ENCODE data around the gene GLRX5.

Gene GLRX5

GRCh38 chr14:95534299-95535225, at the start of gene GLRX5:
Gene GLRX5, plus strand, starts transcription at chr14:95535050. Its CDS starts 40 bp downstream, at chr14:95535090.
- peak; percentile 97 to 99 (median 98) for DNase-seq

GRCh38 chr14:95485222-95485819, 49.5 kb upstream of the GLRX5 start:
- DNase-seq = no peak

GRCh38 chr14:95486875-95487668, 47.8 kb upstream of the GLRX5 start:
- DNase-seq = no peak

- DNase-seq = no peak
Observed at GRCh38 chr14:95487669-95488084, 47.2 kb upstream of the GLRX5 start.

- DNase-seq = no peak
Observed at GRCh38 chr14:95488376-95489213, 46.3 kb upstream of the GLRX5 start.

- DNase-seq = no peak
Observed at GRCh38 chr14:95489214-95490137, 45.4 kb upstream of the GLRX5 start.

- no peak for DNase-seq
Observed at GRCh38 chr14:95490138-95490509, 44.7 kb upstream of the GLRX5 start.

- no peak for DNase-seq
Observed at GRCh38 chr14:95490727-95491451, 44.0 kb upstream of the GLRX5 start.

GRCh38 chr14:95491936-95492608, 42.8 kb upstream of the GLRX5 start:
- DNase-seq = no peak

- no peak for DNase-seq
Observed at GRCh38 chr14:95493503-95493902, 41.3 kb upstream of the GLRX5 start.

GRCh38 chr14:95493976-95494375, 40.9 kb upstream of the GLRX5 start:
- DNase-seq = no peak

GRCh38 chr14:95494456-95494855, 40.4 kb upstream of the GLRX5 start:
- no peak for DNase-seq

GRCh38 chr14:95495076-95495475, 39.8 kb upstream of the GLRX5 start:
- DNase-seq = no peak

- DNase-seq = no peak
Observed at GRCh38 chr14:95495538-95496025, 39.3 kb upstream of the GLRX5 start.

- DNase-seq = no peak
Observed at GRCh38 chr14:95496111-95496681, 38.7 kb upstream of the GLRX5 start.

- no peak for DNase-seq
Observed at GRCh38 chr14:95496690-95497259, 38.1 kb upstream of the GLRX5 start.

GRCh38 chr14:95497561-95498011, 37.3 kb upstream of the GLRX5 start:
- DNase-seq = no peak

- no peak for DNase-seq
Observed at GRCh38 chr14:95498622-95499353, 36.1 kb upstream of the GLRX5 start.

Measured in activated CD4-positive, CD25-positive, alpha-beta regulatory T cell (primary cell).